HEK293 (cell line): ENCODE data around the gene UFM1.
A peak's percentile ranks its signal among the peaks of the same experiment; 100 is the strongest.

Experiments used
- CTCF ChIA-PET: fragments of 350-600 bp; formaldehyde crosslinking; extraction: SDS; loops from one replicate; lab custom pipeline; 2021; ENCODE audit warnings: antibody characterized with exemption; lab: Yijun Ruan, JAX
- POLR2A ChIA-PET: fragments of 300-600 bp; formaldehyde crosslinking; extraction: SDS; loops from one replicate; lab custom pipeline; 2020; ENCODE audit warnings: antibody characterized with exemption, inconsistent platforms; lab: Yijun Ruan, JAX
- H3K27ac ChIP-seq: fragments of 200-500 bp; sonication (Bioruptor generic); 2 replicates; pipeline ENCODE4 v1.5.1; 2014; ENCODE audit warnings: low read depth, low read length, control low read depth, inconsistent platforms; ENCODE audit errors: extremely low read depth
- H3K36me3 ChIP-seq, 2 experiments: fragments of 200-500 bp in 1 of 2; sonication (Bioruptor generic) in 1 of 2; 1 replicate in 1 of 2; 2 replicates in 1 of 2; pipeline ENCODE4 v1.5.1; 2014 to 2017; ENCODE audit warnings: inconsistent platforms in 2 of 2, low read length in 2 of 2; ENCODE audit not compliant: control insufficient read depth in 2 of 2, insufficient read depth in 1 of 2
- H3K4me1 ChIP-seq: fragments of 200-500 bp; sonication (Bioruptor generic); 2 replicates; pipeline ENCODE4 v1.5.1; 2014; ENCODE audit warnings: mild to moderate bottlenecking, low read length, inconsistent platforms; ENCODE audit not compliant: control insufficient read depth, insufficient read depth
- H3K4me3 ChIP-seq: 2 replicates; pipeline ENCODE4 v1.5.1; 2011; ENCODE audit warnings: low read depth, mild to moderate bottlenecking, control low read depth, low read length, moderate library complexity
- H3K9me3 ChIP-seq: fragments of 200-500 bp; sonication (Bioruptor generic); 2 replicates; pipeline ENCODE4 v1.5.1; 2014; ENCODE audit warnings: low read depth, low read length, inconsistent platforms; ENCODE audit not compliant: control insufficient read depth, insufficient read depth
- HOXD13 ChIP-seq: sonication (generic); formaldehyde crosslinking; IDR thresholded peaks from 2 replicates; pipeline ENCODE4 v1.8.0; 2022; ENCODE audit warnings: missing genetic modification reagents, borderline replicate concordance
- PRDM10 ChIP-seq: fragments of 450-650 bp; formaldehyde crosslinking; IDR thresholded peaks from 2 replicates; pipeline ENCODE4 v1.5.1; 2016; ENCODE audit warnings: missing biosample characterization, missing genetic modification characterization
- PRDM2 ChIP-seq: fragments of 450-650 bp; formaldehyde crosslinking; IDR thresholded peaks from 2 replicates; pipeline ENCODE4 v1.5.1; 2016; ENCODE audit warnings: missing biosample characterization, missing genetic modification characterization, borderline replicate concordance
- PRDM4 ChIP-seq: fragments of 450-650 bp; formaldehyde crosslinking; IDR thresholded peaks from 2 replicates; pipeline ENCODE4 v1.5.1; 2017; ENCODE audit warnings: missing biosample characterization, missing genetic modification characterization
- SCRT1 ChIP-seq: fragments of 450-650 bp; formaldehyde crosslinking; IDR thresholded peaks from 2 replicates; pipeline ENCODE4 v1.5.1; 2016; ENCODE audit warnings: missing biosample characterization, missing genetic modification characterization, borderline replicate concordance
- SCRT2 ChIP-seq: fragments of 450-650 bp; formaldehyde crosslinking; IDR thresholded peaks from 2 replicates; pipeline ENCODE4 v1.5.1; 2016; ENCODE audit warnings: missing biosample characterization, missing genetic modification characterization
- ZNF112 ChIP-seq: fragments of 450-650 bp; formaldehyde crosslinking; IDR thresholded peaks from 2 replicates; pipeline ENCODE4 v1.5.0; 2017; ENCODE audit warnings: missing biosample characterization, missing genetic modification characterization
- ZNF19 ChIP-seq: fragments of 450-650 bp; formaldehyde crosslinking; IDR thresholded peaks from 2 replicates; pipeline ENCODE4; 2016; ENCODE audit warnings: missing biosample characterization, missing genetic modification characterization, low read depth
- ZNF311 ChIP-seq: fragments of 450-650 bp; formaldehyde crosslinking; IDR thresholded peaks from 2 replicates; pipeline ENCODE4 v1.5.1; 2017; ENCODE audit warnings: missing biosample characterization, missing genetic modification characterization, borderline replicate concordance
- ZNF521 ChIP-seq: fragments of 450-650 bp; formaldehyde crosslinking; IDR thresholded peaks from 2 replicates; pipeline ENCODE4 v1.5.1; 2017; ENCODE audit warnings: missing biosample characterization, mild to moderate bottlenecking, missing genetic modification characterization
- ZNF610 ChIP-seq: fragments of 450-650 bp; formaldehyde crosslinking; IDR thresholded peaks from 2 replicates; pipeline ENCODE4 v1.5.1; 2016; ENCODE audit warnings: missing biosample characterization, missing genetic modification characterization, borderline replicate concordance
- ZNF692 ChIP-seq: fragments of 450-650 bp; formaldehyde crosslinking; IDR thresholded peaks from 2 replicates; pipeline ENCODE4 v1.5.1; 2016; ENCODE audit warnings: missing biosample characterization, missing genetic modification characterization
- ZSCAN18 ChIP-seq: fragments of 450-650 bp; formaldehyde crosslinking; IDR thresholded peaks from 2 replicates; pipeline ENCODE4 v1.5.1; 2016; ENCODE audit warnings: missing biosample characterization, missing genetic modification characterization

Gene UFM1

GRCh38 chr13:38372820-38373383 is 23.3 kb downstream of the UFM1 start:
- H3K9me3 ChIP-seq, result no peaks in the 10 kb centered on the region
- ChIA-PET CTCF (no interaction called here), POLR2A (no interaction called here)
- H3K4me3 ChIP-seq, result no peak overlapping the region
- no peaks in the 10 kb centered on the region for H3K4me1 ChIP-seq
- no peaks in the 10 kb centered on the region for H3K36me3 ChIP-seq
- H3K27ac ChIP-seq, result no peak overlapping the region
- TF ChIP-seq PRDM4 (tag by site-specific recombination) (0 out of 2 replicates have a peak, but pooled peaks have one; percentile 32), SCRT2 (peak; percentile 93), PRDM2 (tag by site-specific recombination) (no peak), SCRT1 (tag by site-specific recombination) (peak; percentile 70; the same call in 1 of the 2 replicates)

GRCh38 chr13:38376546-38376945 is 26.9 kb downstream of the UFM1 start:
- H3K36me3 ChIP-seq, result no peaks in the 10 kb centered on the region
- no peak for TF ChIP-seq ZNF311
- TF ChIP-seq ZSCAN18 (tag by site-specific recombination), result no peak
- TF ChIP-seq ZNF19 (tag by site-specific recombination), result no peak
- TF ChIP-seq ZNF521, result no peak
- TF ChIP-seq, all 188 proteins: peak for 0
- H3K27ac ChIP-seq, result no peak overlapping the region
- POLR2A ChIA-PET, result no interaction called here
- CTCF ChIA-PET, result no interaction called here
- no peaks in the 10 kb centered on the region for H3K9me3 ChIP-seq
- H3K4me1 ChIP-seq, result no peaks in the 10 kb centered on the region
- no peak overlapping the region for H3K4me3 ChIP-seq

GRCh38 chr13:38381890-38382289 is 32.2 kb downstream of the UFM1 start:
- POLR2A ChIA-PET, result no interaction called here
- no peak overlapping the region for H3K27ac ChIP-seq
- peaks cover 3% of the 10 kb centered on the region; the same call in 1 of the 2 replicates for H3K4me1 ChIP-seq
- no peaks in the 10 kb centered on the region for H3K9me3 ChIP-seq
- CTCF ChIA-PET, result no interaction called here
- H3K4me3 ChIP-seq, result no peak overlapping the region
- no peaks in the 10 kb centered on the region for H3K36me3 ChIP-seq
- TF ChIP-seq PRDM10 (tag by site-specific recombination) (no peak), HOXD13 (CRISPR knock-in tag) (no peak), ZNF521 (no peak), ZNF692 (tag by site-specific recombination) (no peak), ZNF610 (no peak), ZNF112 (no peak)
